ENCODE data around the gene TPP1.

Gene TPP1

GRCh38 chr11:6569706-6570105 lies 49.5 kb downstream of the TPP1 start:
- TF ChIP-seq, protein P1, sequence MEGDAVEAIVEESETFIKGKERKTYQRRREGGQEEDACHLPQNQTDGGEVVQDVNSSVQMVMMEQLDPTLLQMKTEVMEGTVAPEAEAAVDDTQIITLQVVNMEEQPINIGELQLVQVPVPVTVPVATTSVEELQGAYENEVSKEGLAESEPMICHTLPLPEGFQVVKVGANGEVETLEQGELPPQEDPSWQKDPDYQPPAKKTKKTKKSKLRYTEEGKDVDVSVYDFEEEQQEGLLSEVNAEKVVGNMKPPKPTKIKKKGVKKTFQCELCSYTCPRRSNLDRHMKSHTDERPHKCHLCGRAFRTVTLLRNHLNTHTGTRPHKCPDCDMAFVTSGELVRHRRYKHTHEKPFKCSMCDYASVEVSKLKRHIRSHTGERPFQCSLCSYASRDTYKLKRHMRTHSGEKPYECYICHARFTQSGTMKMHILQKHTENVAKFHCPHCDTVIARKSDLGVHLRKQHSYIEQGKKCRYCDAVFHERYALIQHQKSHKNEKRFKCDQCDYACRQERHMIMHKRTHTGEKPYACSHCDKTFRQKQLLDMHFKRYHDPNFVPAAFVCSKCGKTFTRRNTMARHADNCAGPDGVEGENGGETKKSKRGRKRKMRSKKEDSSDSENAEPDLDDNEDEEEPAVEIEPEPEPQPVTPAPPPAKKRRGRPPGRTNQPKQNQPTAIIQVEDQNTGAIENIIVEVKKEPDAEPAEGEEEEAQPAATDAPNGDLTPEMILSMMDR (IDR thresholded peaks at IDR 0.05): no peak

DNA sequence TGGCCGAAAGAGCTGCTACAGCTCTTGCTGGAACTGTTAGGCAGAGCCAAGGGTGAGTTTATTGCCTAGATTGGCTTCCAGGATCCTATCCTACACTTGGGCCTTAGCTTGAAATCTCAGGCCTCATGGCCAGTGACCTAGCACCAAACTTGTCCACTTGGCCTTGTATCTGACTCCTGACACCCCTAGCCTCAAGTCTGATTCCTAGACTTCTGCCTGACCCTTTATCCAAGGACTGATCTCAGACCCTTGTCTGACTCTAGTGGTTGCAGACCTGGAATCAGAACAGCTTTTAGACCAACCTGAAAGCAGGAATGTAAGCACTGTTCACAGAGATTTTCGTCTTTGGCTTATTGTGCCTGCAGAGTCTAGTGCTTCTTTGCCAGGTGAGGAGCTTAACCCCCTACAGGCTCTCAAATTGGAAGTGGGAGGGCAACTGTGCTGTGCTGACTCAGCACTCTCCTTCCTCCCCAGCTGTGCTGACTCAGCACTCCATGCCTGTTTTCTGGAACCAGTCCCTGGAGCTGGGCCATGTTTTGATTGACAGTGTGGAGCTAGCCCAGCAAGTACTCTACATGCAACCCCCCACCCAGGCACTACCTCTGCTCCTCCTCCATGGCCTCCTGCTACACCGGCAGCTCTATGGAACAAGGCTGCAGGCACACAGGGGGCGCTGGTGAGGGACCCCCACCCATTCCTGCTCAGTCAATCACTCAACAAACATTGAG lies 50.9 kb downstream of the TPP1 start:
- Histone ChIP-seq H3K36me3 (ENCODE audit: control insufficient read depth, insufficient read depth, low read length) (no peaks in the 10 kb centered on the region), H3K4me2 (ENCODE audit: low read length) (peak overlapping the region; percentile 33), H3K9ac (no peak overlapping the region), H2AFZ (peak overlapping the region; percentile 35), H3K4me1 (peaks cover 33% of the 10 kb centered on the region), H3K79me2 (no peaks in the 10 kb centered on the region), H3K27ac (peak overlapping the region; percentile 87), H3K4me3 (ENCODE audit: low read depth, low read length) (no peak overlapping the region), H3K27me3 (ENCODE audit: control insufficient read depth, insufficient read depth, low read length) (no peaks in the 10 kb centered on the region), H3K9me3 (ENCODE audit: control insufficient read depth, low read length) (no peaks in the 10 kb centered on the region)
- TF ChIP-seq, protein P1 (IDR thresholded peaks at IDR 0.05): no peak

More at GRCh38 chr11:6569706-6570105, 49.5 kb downstream of the TPP1 start:
- Histone ChIP-seq H3K9me3 (ENCODE audit: control insufficient read depth, low read length) (no peaks in the 10 kb centered on the region), H2AFZ (no peak overlapping the region), H3K27me3 (ENCODE audit: control insufficient read depth, insufficient read depth, low read length) (no peaks in the 10 kb centered on the region), H3K9ac (no peak overlapping the region), H3K4me2 (ENCODE audit: low read length) (no peak overlapping the region), H3K4me3 (ENCODE audit: low read depth, low read length) (no peak overlapping the region), H3K79me2 (no peaks in the 10 kb centered on the region), H3K4me1 (peaks cover 23% of the 10 kb centered on the region), H3K27ac (no peak overlapping the region), H3K36me3 (ENCODE audit: control insufficient read depth, insufficient read depth, low read length) (no peaks in the 10 kb centered on the region)

DNA sequence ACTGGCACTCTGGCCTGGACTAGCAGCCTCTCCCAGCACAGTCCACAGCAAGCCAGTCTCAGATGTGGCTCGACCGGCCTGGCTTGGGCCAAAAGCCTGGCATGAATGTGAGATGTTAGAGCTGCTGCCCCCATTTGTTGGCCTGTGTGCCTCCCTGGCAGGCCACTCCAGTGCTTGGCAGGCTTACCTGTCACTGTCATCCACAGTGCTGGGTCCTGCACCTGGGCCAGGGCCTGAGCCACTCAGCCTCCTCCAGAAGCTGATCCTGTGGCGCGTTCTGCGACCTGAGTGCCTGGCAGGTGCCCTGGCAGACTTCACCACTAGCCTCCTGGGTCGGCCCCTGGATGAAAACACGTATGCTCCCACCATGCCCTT lies 51.9 kb downstream of the TPP1 start:
- no peaks in the 10 kb centered on the region for H3K36me3 ChIP-seq (ENCODE audit: control insufficient read depth, insufficient read depth, low read length)
- H3K79me2 ChIP-seq: no peaks in the 10 kb centered on the region
- TF ChIP-seq, protein P1 (IDR thresholded peaks at IDR 0.05): no peak
- no peak overlapping the region for H2AFZ ChIP-seq
- H3K27me3 ChIP-seq (ENCODE audit: control insufficient read depth, insufficient read depth, low read length): no peaks in the 10 kb centered on the region
- peaks cover 37% of the 10 kb centered on the region for H3K4me1 ChIP-seq
- no peak overlapping the region for H3K9ac ChIP-seq
- H3K9me3 ChIP-seq (ENCODE audit: control insufficient read depth, low read length): no peaks in the 10 kb centered on the region
- no peak overlapping the region for H3K4me2 ChIP-seq (ENCODE audit: low read length)
- H3K4me3 ChIP-seq (ENCODE audit: low read depth, low read length): no peak overlapping the region
- peak overlapping the region; percentile 87 for H3K27ac ChIP-seq

GRCh38 chr11:6566704-6567370 lies 52.4 kb downstream of the TPP1 start:
- peak overlapping the region; percentile 87 for H3K27ac ChIP-seq
- no peak overlapping the region for H3K9ac ChIP-seq
- H3K79me2 ChIP-seq: no peaks in the 10 kb centered on the region
- H3K4me2 ChIP-seq (ENCODE audit: low read length): no peak overlapping the region
- no peaks in the 10 kb centered on the region for H3K27me3 ChIP-seq (ENCODE audit: control insufficient read depth, insufficient read depth, low read length)
- H3K9me3 ChIP-seq (ENCODE audit: control insufficient read depth, low read length): no peaks in the 10 kb centered on the region
- peaks cover 37% of the 10 kb centered on the region for H3K4me1 ChIP-seq
- TF ChIP-seq, protein P1 (IDR thresholded peaks at IDR 0.05): no peak
- H2AFZ ChIP-seq: no peak overlapping the region
- H3K36me3 ChIP-seq (ENCODE audit: control insufficient read depth, insufficient read depth, low read length): no peaks in the 10 kb centered on the region
- H3K4me3 ChIP-seq (ENCODE audit: low read depth, low read length): no peak overlapping the region
